Stimulated activated naive CD8-positive, alpha-beta T cell treated with anti-CD3 and anti-CD28 coated beads, Interleukin-15, amount 100 ng/mL, for 72 hours (primary cell): ENCODE measurements around the gene GRIA4.

Experiments
- ATAC-seq: fragments of 150-1000 bp; cut with Tn5 transposase; 2 replicates; pipeline ENCODE4 v1.10.0; 2021; ENCODE audit warnings: mild to moderate bottlenecking, moderate library complexity
- DNase-seq, 2 donors: peaks; one replicate each; pipeline ENCODE4 v3.0.0; 2021 to 2022
- H3K27ac Mint-ChIP-seq, 2 donors: one replicate each; pipeline ENCODE4 v1.8.0; 2022; ENCODE audit warnings: mild to moderate bottlenecking in 2 of 2, mixed read lengths in 2 of 2, moderate library complexity in 2 of 2
- H3K27me3 Mint-ChIP-seq: one replicate; pipeline ENCODE4 v1.8.0; 2022; ENCODE audit warnings: mixed read lengths
- H3K4me1 Mint-ChIP-seq: one replicate; pipeline ENCODE4 v1.8.0; 2022; ENCODE audit warnings: mild to moderate bottlenecking, mixed read lengths
- H3K4me3 Mint-ChIP-seq, 2 donors: one replicate each; pipeline ENCODE4 v1.8.0; 2022; ENCODE audit warnings: mild to moderate bottlenecking in 2 of 2, mixed read lengths in 2 of 2, moderate library complexity in 1 of 2
- H3K9me3 Mint-ChIP-seq, 2 donors: one replicate each; pipeline ENCODE4 v1.8.0; 2022; ENCODE audit warnings: mixed read lengths in 2 of 2

GRIA4 gene

DNA sequence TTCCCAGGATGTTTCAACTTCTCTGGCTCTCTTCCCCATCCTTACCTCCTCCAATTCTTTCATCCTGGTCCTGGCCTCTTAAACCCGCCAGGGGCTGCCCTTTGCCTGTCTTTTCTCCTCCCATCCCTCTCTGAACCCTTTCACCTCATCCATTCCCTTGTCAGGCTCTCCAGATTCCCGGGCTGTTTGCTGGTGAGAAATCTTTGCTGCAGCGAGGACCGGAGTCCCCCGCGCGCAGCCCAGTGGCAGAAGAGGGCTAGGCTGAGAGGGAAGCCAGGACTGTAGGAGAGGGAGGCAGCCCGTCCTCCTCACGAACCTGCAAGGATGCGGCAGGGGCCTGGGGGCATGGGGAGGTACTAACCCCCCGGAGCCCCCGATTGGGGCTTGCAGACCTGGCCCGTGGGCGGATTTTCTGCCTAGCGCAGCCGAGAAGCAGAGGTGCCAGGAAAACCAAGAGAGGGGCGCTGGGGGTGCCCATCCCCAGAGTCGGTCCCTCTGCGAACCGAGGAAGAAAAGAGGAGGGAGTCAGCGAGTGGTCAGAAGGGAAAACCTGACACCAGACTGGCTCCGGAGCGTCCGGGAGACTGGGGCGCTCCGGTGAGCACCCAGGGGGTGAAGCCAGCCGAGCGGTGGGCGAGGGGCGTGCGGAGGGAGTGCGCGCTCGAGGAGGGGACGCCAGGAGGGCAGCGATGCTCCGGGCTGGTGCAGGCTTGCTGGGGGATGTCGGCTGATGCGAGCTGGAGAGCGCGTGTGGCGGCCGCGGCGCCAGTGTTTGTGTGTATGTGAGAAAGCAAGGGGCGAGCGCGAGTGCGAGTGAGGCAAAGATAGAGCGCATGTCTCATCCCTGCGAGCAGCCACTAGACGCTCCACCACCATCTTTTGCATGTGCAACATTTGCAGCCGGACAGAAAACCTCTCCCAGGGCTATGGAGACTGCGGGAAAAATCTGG, at the start of gene GRIA4:
Gene GRIA4 (plus strand): TSS at position 242 of the 950 bp plus-strand sequence. CDS start 925 bp downstream, outside the sequence.
- ATAC-seq, result peak; percentile 72
- Mint-ChIP-seq H3K9me3 (peaks cover 5 to 7% of the 10 kb centered on the region in 2 donors), H3K27ac (no peak within 1 kb of the TSS), H3K4me3 (peak within 1 kb of the TSS; percentile 69 to 70), H3K27me3 (peaks cover 44% of the 10 kb centered on the region), H3K4me1 (peaks cover 21% of the 10 kb centered on the region)
- peak in 1 of 2 donors; percentile 11 for DNase-seq

- no peaks in the 10 kb centered on the region for H3K9me3 Mint-ChIP-seq
- no peak overlapping the region for H3K4me3 Mint-ChIP-seq
- no peaks in the 10 kb centered on the region for H3K4me1 Mint-ChIP-seq
- H3K27ac Mint-ChIP-seq, result no peak overlapping the region
- no peaks in the 10 kb centered on the region for H3K27me3 Mint-ChIP-seq
- ATAC-seq, result no peak
- no peak for DNase-seq
These were observed 36.8 kb upstream of the GRIA4 start for GRCh38 chr11:105573091-105573490.

DNA sequence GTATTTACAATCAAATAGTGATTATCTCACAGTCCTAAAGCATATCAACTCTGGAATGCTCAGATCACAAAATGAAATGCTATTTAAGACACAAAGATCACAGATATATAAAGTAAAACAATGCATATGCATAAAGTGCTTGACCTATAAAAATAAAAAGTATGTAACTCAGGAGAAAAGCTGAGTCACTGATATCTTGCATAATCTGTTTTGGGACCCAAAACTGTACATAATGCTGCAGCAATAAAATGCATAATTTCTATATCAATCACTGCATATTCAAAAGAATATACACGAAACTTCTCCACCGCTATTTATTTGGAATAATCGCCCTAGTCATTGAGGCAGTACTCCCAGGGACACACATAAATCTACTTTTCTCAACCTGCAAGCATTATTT, 34.9 kb upstream of the GRIA4 start:
- Mint-ChIP-seq H3K9me3 (no peaks in the 10 kb centered on the region), H3K27me3 (no peaks in the 10 kb centered on the region), H3K4me3 (no peak overlapping the region), H3K27ac (no peak overlapping the region), H3K4me1 (no peaks in the 10 kb centered on the region)
- no peak for ATAC-seq
- no peak for DNase-seq

- no peak overlapping the region for H3K27ac Mint-ChIP-seq
- H3K4me1 Mint-ChIP-seq, result no peaks in the 10 kb centered on the region
- H3K4me3 Mint-ChIP-seq, result no peak overlapping the region
- ATAC-seq, result no peak
- H3K9me3 Mint-ChIP-seq, result no peaks in the 10 kb centered on the region
- DNase-seq, result no peak
- no peaks in the 10 kb centered on the region for H3K27me3 Mint-ChIP-seq
These were observed 32.2 kb upstream of the GRIA4 start for GRCh38 chr11:105577641-105578040.

GRCh38 chr11:105579111-105579510, 30.8 kb upstream of the GRIA4 start:
- DNase-seq, result no peak
- Mint-ChIP-seq H3K4me1 (no peaks in the 10 kb centered on the region), H3K27ac (no peak overlapping the region), H3K27me3 (no peaks in the 10 kb centered on the region), H3K9me3 (no peaks in the 10 kb centered on the region), H3K4me3 (no peak overlapping the region)
- ATAC-seq, result no peak

GRCh38 chr11:105582497-105582896, 27.4 kb upstream of the GRIA4 start:
- DNase-seq (no peak), ATAC-seq (no peak)
- Mint-ChIP-seq H3K9me3 (no peaks in the 10 kb centered on the region), H3K4me1 (no peaks in the 10 kb centered on the region), H3K4me3 (no peak overlapping the region), H3K27me3 (no peaks in the 10 kb centered on the region), H3K27ac (no peak overlapping the region)

GRCh38 chr11:105588001-105588400, 21.9 kb upstream of the GRIA4 start:
- Mint-ChIP-seq H3K27me3 (no peaks in the 10 kb centered on the region), H3K4me1 (no peaks in the 10 kb centered on the region), H3K27ac (no peak overlapping the region), H3K4me3 (no peak overlapping the region), H3K9me3 (no peaks in the 10 kb centered on the region)
- DNase-seq, result no peak
- no peak for ATAC-seq

DNA sequence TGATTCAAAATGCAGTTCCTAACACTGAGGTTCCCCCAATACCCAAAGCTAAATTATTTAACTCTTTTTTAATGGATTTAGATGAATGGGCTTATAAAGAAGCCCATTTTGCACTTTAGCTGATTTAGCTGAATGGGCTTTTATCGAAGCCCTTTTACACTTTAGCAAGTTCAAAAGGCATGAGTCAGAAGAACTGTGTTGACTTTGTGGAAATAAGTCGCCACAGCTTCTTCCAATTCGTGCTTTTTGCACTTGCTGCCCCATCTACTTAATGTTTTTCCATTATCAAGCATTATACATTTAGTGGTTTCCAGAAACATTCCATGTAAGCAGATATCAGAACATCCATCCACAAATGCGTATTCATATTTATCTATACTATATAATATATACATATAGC, 20.5 kb upstream of the GRIA4 start:
- Mint-ChIP-seq H3K27ac (no peak overlapping the region), H3K4me1 (no peaks in the 10 kb centered on the region), H3K9me3 (no peaks in the 10 kb centered on the region), H3K4me3 (no peak overlapping the region), H3K27me3 (no peaks in the 10 kb centered on the region)
- DNase-seq (no peak), ATAC-seq (no peak)

GRCh38 chr11:105592035-105592434, 17.8 kb upstream of the GRIA4 start:
- Mint-ChIP-seq H3K4me1 (no peaks in the 10 kb centered on the region), H3K4me3 (no peak overlapping the region), H3K9me3 (no peaks in the 10 kb centered on the region), H3K27me3 (no peaks in the 10 kb centered on the region), H3K27ac (no peak overlapping the region)
- ATAC-seq (no peak), DNase-seq (no peak)

DNA sequence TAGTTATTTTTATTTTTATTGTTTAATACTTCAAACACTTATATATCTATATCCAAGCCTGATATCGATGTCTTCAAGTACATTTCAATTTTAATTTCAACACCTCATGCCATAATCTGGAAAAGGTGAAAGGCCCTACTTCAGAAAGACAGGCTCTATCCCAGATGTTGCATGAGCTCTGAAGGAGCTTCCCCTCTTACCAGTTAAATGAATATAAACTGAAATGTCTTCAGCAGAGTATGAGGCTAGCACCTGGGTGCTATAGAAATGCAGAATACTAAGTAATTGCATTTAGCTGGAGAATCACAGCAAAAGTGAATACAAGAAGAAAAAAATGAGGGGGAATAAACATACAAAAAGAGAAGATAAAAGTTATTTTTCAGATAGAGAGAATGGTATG, 11.5 kb upstream of the GRIA4 start:
- Mint-ChIP-seq H3K27ac (no peak overlapping the region), H3K4me3 (no peak overlapping the region), H3K4me1 (no peaks in the 10 kb centered on the region), H3K9me3 (no peaks in the 10 kb centered on the region), H3K27me3 (no peaks in the 10 kb centered on the region)
- no peak for DNase-seq
- ATAC-seq, result no peak

GRCh38 chr11:105603156-105603555, 6.7 kb upstream of the GRIA4 start:
- Mint-ChIP-seq H3K27ac (no peak overlapping the region), H3K4me1 (no peaks in the 10 kb centered on the region), H3K4me3 (no peak overlapping the region), H3K27me3 (peaks cover 5% of the 10 kb centered on the region), H3K9me3 (peaks cover 5 to 7% of the 10 kb centered on the region in 2 donors)
- DNase-seq, result no peak
- no peak for ATAC-seq

GRCh38 chr11:105609341-105609781, 512 bp upstream of the GRIA4 start:
- DNase-seq (no peak), ATAC-seq (peak; percentile 77)
- H3K4me3 Mint-ChIP-seq, result peak overlapping the region; percentile 7 to 69
- H3K4me1 Mint-ChIP-seq, result peaks cover 21% of the 10 kb centered on the region
- H3K27ac Mint-ChIP-seq, result no peak overlapping the region
- peaks cover 47% of the 10 kb centered on the region for H3K27me3 Mint-ChIP-seq
- peaks cover 5 to 7% of the 10 kb centered on the region in 2 donors for H3K9me3 Mint-ChIP-seq

DNA sequence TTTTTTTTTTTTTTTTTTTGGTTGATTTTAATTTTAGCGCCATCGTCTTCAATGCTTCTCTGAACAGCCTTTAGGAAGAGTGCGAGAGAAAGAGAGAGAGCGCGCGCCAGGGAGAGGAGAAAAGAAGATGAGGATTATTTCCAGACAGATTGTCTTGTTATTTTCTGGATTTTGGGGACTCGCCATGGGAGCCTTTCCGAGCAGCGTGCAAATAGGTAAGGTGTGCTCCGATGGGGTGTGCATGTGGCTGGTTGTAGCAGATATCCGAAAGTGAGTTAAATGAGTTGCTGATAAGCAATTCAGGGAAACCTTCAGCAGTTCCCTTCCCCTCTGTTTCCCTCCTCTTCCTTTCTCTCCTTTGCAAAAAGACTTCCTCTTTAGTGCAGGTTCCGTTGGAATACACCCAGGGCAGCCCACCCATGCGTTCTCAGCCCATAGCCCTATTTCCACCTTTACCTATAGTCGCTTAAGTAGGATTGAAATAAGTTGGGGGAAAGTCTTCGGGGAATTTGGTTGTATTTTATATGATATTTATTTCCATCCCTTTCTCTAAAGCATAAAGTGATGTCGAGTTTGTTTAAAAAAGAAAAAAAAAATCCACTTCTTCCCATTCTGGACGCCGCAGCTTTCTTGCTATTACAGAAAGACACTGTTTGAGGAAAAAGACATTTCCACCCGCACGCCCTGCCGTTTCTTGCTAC, 1.1 kb downstream of the GRIA4 start:
- Mint-ChIP-seq H3K9me3 (peaks cover 2% of the 10 kb centered on the region in 2 donors), H3K4me1 (peaks cover 21% of the 10 kb centered on the region), H3K27me3 (peaks cover 44% of the 10 kb centered on the region), H3K27ac (no peak overlapping the region), H3K4me3 (peak overlapping the region; percentile 69 to 70)
- no peak for DNase-seq
- no peak for ATAC-seq

DNA sequence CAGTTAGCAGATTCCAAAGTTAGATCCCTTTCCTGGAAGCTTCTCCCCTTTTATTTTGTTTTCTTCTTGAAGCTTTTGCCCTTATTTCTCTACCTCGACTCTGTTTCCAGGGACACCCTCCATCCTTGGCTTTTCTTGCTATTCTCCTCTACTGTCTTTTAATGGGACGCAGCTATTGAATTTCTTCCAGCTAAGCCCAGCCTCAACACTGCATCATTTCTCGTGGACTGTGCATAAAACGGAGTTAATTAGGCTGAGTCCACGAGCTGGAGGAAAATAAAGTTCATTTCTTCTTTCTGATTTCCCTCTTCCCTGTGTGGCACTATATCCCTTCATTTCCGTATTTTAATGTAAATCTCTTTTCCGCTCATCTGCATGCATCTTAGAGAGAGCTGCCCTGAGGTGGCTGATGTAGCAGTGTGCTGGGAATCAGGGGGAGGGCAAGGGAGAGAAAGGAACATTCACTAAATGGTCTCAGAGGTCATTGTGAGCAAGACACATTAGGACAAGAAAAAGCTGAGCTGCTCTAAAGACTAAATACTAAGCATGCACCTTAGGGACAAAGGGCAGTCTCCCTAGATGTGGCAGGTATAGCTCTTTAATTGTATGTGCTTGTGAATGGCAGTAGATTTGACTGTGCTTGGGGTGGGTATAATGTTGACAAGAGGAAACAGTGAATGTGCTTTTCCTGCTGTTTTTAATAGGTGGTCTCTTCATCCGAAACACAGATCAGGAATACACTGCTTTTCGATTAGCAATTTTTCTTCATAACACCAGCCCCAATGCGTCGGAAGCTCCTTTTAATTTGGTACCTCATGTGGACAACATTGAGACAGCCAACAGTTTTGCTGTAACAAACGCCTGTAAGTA, 1.9 kb downstream of the GRIA4 start:
- ATAC-seq (no peak), DNase-seq (no peak)
- H3K27ac Mint-ChIP-seq, result no peak overlapping the region
- peaks cover 44% of the 10 kb centered on the region for H3K27me3 Mint-ChIP-seq
- peaks cover 21% of the 10 kb centered on the region for H3K4me1 Mint-ChIP-seq
- no peak overlapping the region for H3K4me3 Mint-ChIP-seq
- no peaks in the 10 kb centered on the region for H3K9me3 Mint-ChIP-seq

DNA sequence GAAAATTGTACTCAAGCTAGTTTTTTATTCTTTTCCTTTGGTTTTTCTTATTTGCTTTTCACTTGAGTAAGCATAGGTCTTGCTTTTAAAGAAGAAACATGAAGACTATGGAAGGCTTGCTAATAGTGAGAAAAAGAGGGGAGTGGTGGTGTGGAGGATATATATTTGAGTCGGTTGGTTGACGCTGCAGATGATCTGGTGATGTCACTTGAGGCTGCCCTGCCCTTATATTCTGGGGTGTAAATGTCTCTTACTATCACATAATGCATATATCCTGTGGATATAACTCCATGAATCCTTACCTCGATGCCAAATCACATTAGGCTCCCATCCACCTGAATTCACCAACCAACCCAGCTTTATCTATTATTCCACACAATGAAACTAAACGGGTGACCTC, 2.9 kb downstream of the GRIA4 start:
- ATAC-seq, result no peak
- H3K27ac Mint-ChIP-seq, result no peak overlapping the region

More for the DNA sequence above, 2.9 kb downstream of the GRIA4 start:
- Mint-ChIP-seq H3K4me1 (peaks cover 21% of the 10 kb centered on the region), H3K9me3 (no peaks in the 10 kb centered on the region), H3K4me3 (no peak overlapping the region), H3K27me3 (peaks cover 44% of the 10 kb centered on the region)
- DNase-seq, result no peak
